IgD-negative memory B cell (primary cell): Measurements from ENCODE around the gene SDR42E1. TPM values are rescaled to one million over a fixed set of nuclear protein-coding genes. Genes with fewer than 3 reads are reported as not detected.
"Not testable (repeated sequence)": the region's sequence is repeated elsewhere in the genome, so short reads cannot be mapped to it uniquely, and the experiment has no call there.

Experiments
- H3K27ac Mint-ChIP-seq, 3 donors: one replicate each; pipeline ENCODE4 v1.8.0; 2020 to 2022; ENCODE audit warnings: mild to moderate bottlenecking in 3 of 3, mixed read lengths in 3 of 3, moderate library complexity in 1 of 3
- H3K27me3 Mint-ChIP-seq: one replicate; pipeline ENCODE4 v1.8.0; 2021; ENCODE audit warnings: mixed read lengths
- H3K36me3 Mint-ChIP-seq: one replicate; pipeline ENCODE4 v1.8.0; 2020; ENCODE audit warnings: mild to moderate bottlenecking, mixed read lengths
- H3K4me1 Mint-ChIP-seq, 3 donors: one replicate each; pipeline ENCODE4 v1.8.0; 2020 to 2022; ENCODE audit warnings: mixed read lengths in 3 of 3, mild to moderate bottlenecking in 1 of 3
- H3K4me3 Mint-ChIP-seq, 4 donors: one replicate each; pipeline ENCODE4 v1.8.0; 2020 to 2022; ENCODE audit warnings: mild to moderate bottlenecking in 4 of 4, mixed read lengths in 4 of 4, moderate library complexity in 3 of 4
- H3K9me3 Mint-ChIP-seq, 3 donors: one replicate each; pipeline ENCODE4 v1.8.0; 2020 to 2021; ENCODE audit warnings: mixed read lengths in 3 of 3, mild to moderate bottlenecking in 1 of 3
- polyA plus RNA-seq: library from polyadenylated mRNA; unstranded; fragments of 300-500 nt; fragmentation: Illumina TruSeq; gene quantifications from one replicate; pipeline ENCODE4 v1.2.3, GENCODE V29; 2021

The SDR42E1 gene
- polyA plus RNA-seq, 1 donor from 2014 or later, result 2.2 TPM

- no peaks in the 10 kb centered on the region for H3K27me3 Mint-ChIP-seq
Observed at GRCh38 chr16:82004601-82005000, 6.7 kb downstream of the SDR42E1 start.

GRCh38 chr16:82002831-82003230 lies 8.4 kb downstream of the SDR42E1 start:
- no peak overlapping the region for H3K4me3 Mint-ChIP-seq
- H3K9me3 Mint-ChIP-seq, result peaks cover 0 to under 1% (median 0%) of the 10 kb centered on the region in 3 donors
- H3K36me3 Mint-ChIP-seq, result peaks cover 14% of the 10 kb centered on the region
- peaks cover 0 to 3% (median 2%) of the 10 kb centered on the region in 3 donors for H3K4me1 Mint-ChIP-seq
- no peak overlapping the region for H3K27ac Mint-ChIP-seq
- no peaks in the 10 kb centered on the region for H3K27me3 Mint-ChIP-seq

More at GRCh38 chr16:82004601-82005000, 6.7 kb downstream of the SDR42E1 start:
- H3K4me1 Mint-ChIP-seq, result peaks cover 2 to 5% (median 3%) of the 10 kb centered on the region in 3 donors
- no peak overlapping the region for H3K27ac Mint-ChIP-seq
- peaks cover 0 to 14% (median 7%) of the 10 kb centered on the region in 3 donors for H3K9me3 Mint-ChIP-seq
- H3K4me3 Mint-ChIP-seq, result no peak overlapping the region
- H3K36me3 Mint-ChIP-seq, result peaks cover 12% of the 10 kb centered on the region

- Mint-ChIP-seq H3K27me3 (no peaks in the 10 kb centered on the region), H3K27ac (no peak overlapping the region), H3K4me1 (no peaks in the 10 kb centered on the region), H3K36me3 (peaks cover 7% of the 10 kb centered on the region), H3K9me3 (no peaks in the 10 kb centered on the region), H3K4me3 (no peak overlapping the region)
Observed at GRCh38 chr16:81997738-81998137, 13.5 kb downstream of the SDR42E1 start.

- H3K4me3 Mint-ChIP-seq, result no peak overlapping the region
Observed at GRCh38 chr16:81996664-81997509, 14.4 kb downstream of the SDR42E1 start.

GRCh38 chr16:81995651-81996050 lies 15.6 kb downstream of the SDR42E1 start:
- Mint-ChIP-seq H3K36me3 (peaks cover 7% of the 10 kb centered on the region), H3K4me1 (no peaks in the 10 kb centered on the region), H3K9me3 (no peaks in the 10 kb centered on the region), H3K27me3 (no peaks in the 10 kb centered on the region), H3K27ac (no peak overlapping the region), H3K4me3 (no peak overlapping the region)

More at GRCh38 chr16:81996664-81997509, 14.4 kb downstream of the SDR42E1 start:
- Mint-ChIP-seq H3K27ac (no peak overlapping the region), H3K9me3 (no peaks in the 10 kb centered on the region), H3K36me3 (peaks cover 7% of the 10 kb centered on the region), H3K4me1 (no peaks in the 10 kb centered on the region), H3K27me3 (no peaks in the 10 kb centered on the region)

- no peaks in the 10 kb centered on the region for H3K4me1 Mint-ChIP-seq
- no peak overlapping the region for H3K27ac Mint-ChIP-seq
- H3K4me3 Mint-ChIP-seq, result no peak overlapping the region
Observed at GRCh38 chr16:81994485-81994884, 16.8 kb downstream of the SDR42E1 start.

GRCh38 chr16:81992859-81993258 lies 18.4 kb downstream of the SDR42E1 start:
- H3K4me3 Mint-ChIP-seq, result no peak overlapping the region
- H3K27me3 Mint-ChIP-seq, result no peaks in the 10 kb centered on the region
- no peak overlapping the region for H3K27ac Mint-ChIP-seq
- peaks cover 3% of the 10 kb centered on the region for H3K36me3 Mint-ChIP-seq
- H3K9me3 Mint-ChIP-seq, result no peaks in the 10 kb centered on the region
- no peaks in the 10 kb centered on the region for H3K4me1 Mint-ChIP-seq

More at GRCh38 chr16:81994485-81994884, 16.8 kb downstream of the SDR42E1 start:
- Mint-ChIP-seq H3K36me3 (peaks cover 7% of the 10 kb centered on the region), H3K9me3 (no peaks in the 10 kb centered on the region), H3K27me3 (no peaks in the 10 kb centered on the region)

- peaks cover 1% of the 10 kb centered on the region for H3K27me3 Mint-ChIP-seq
- no peak overlapping the region for H3K4me3 Mint-ChIP-seq
- no peaks in the 10 kb centered on the region for H3K36me3 Mint-ChIP-seq
- H3K4me1 Mint-ChIP-seq, result no peaks in the 10 kb centered on the region
- no peak overlapping the region for H3K27ac Mint-ChIP-seq
- H3K9me3 Mint-ChIP-seq, result peaks cover 0 to under 1% (median 0%) of the 10 kb centered on the region in 3 donors
Observed at GRCh38 chr16:81987706-81988105, 23.6 kb downstream of the SDR42E1 start.

GRCh38 chr16:81987121-81987520 lies 24.1 kb downstream of the SDR42E1 start:
- no peak overlapping the region for H3K27ac Mint-ChIP-seq
- peaks cover 1% of the 10 kb centered on the region for H3K27me3 Mint-ChIP-seq
- H3K9me3 Mint-ChIP-seq, result peaks cover 0 to 4% (median 0%) of the 10 kb centered on the region in 3 donors
- no peaks in the 10 kb centered on the region for H3K36me3 Mint-ChIP-seq
- no peak overlapping the region for H3K4me3 Mint-ChIP-seq
- no peaks in the 10 kb centered on the region for H3K4me1 Mint-ChIP-seq

- peaks cover 0 to 15% (median 3%) of the 10 kb centered on the region in 3 donors for H3K9me3 Mint-ChIP-seq
- not testable (repeated sequence) for H3K27me3 Mint-ChIP-seq, H3K27ac Mint-ChIP-seq, H3K4me1 Mint-ChIP-seq, H3K4me3 Mint-ChIP-seq, H3K36me3 Mint-ChIP-seq
Observed at GRCh38 chr16:81977335-81977942, 33.8 kb downstream of the SDR42E1 start.

- Mint-ChIP-seq H3K4me1 (no peaks in the 10 kb centered on the region), H3K4me3 (no peak overlapping the region), H3K36me3 (no peaks in the 10 kb centered on the region), H3K27ac (no peak overlapping the region), H3K9me3 (peaks cover 3 to 17% (median 12%) of the 10 kb centered on the region in 3 donors), H3K27me3 (no peaks in the 10 kb centered on the region)
Observed at GRCh38 chr16:81975637-81976036, 35.6 kb downstream of the SDR42E1 start.

GRCh38 chr16:81973737-81974136 lies 37.5 kb downstream of the SDR42E1 start:
- Mint-ChIP-seq H3K9me3 (peaks cover 5 to 29% (median 20%) of the 10 kb centered on the region in 3 donors), H3K4me1 (no peaks in the 10 kb centered on the region), H3K27me3 (no peaks in the 10 kb centered on the region), H3K4me3 (no peak overlapping the region), H3K27ac (no peak overlapping the region), H3K36me3 (peaks cover 2% of the 10 kb centered on the region)

- Mint-ChIP-seq H3K27ac (no peak overlapping the region), H3K27me3 (no peaks in the 10 kb centered on the region), H3K4me1 (peaks cover 0 to 6% (median 5%) of the 10 kb centered on the region in 3 donors), H3K4me3 (no peak overlapping the region), H3K36me3 (peaks cover 4% of the 10 kb centered on the region), H3K9me3 (peaks cover 5 to 33% (median 17%) of the 10 kb centered on the region in 3 donors)
Observed at GRCh38 chr16:81971853-81972252, 39.4 kb downstream of the SDR42E1 start.

GRCh38 chr16:81967358-81967757 lies 43.9 kb downstream of the SDR42E1 start:
- H3K27me3 Mint-ChIP-seq, result no peaks in the 10 kb centered on the region
- H3K4me3 Mint-ChIP-seq, result peak overlapping the region in 1 of 4 donors; percentile 13
- H3K9me3 Mint-ChIP-seq, result peaks cover 6 to 46% (median 15%) of the 10 kb centered on the region in 3 donors
- peaks cover 4 to 22% (median 13%) of the 10 kb centered on the region in 3 donors for H3K4me1 Mint-ChIP-seq
- H3K27ac Mint-ChIP-seq, result peak overlapping the region in 1 of 3 donors; percentile 59
- H3K36me3 Mint-ChIP-seq, result peaks cover 6% of the 10 kb centered on the region

- Mint-ChIP-seq H3K4me3 (peak overlapping the region; percentile 26 to 61 (median 44)), H3K27me3 (no peaks in the 10 kb centered on the region)
Observed at GRCh38 chr16:81964808-81965207, 46.5 kb downstream of the SDR42E1 start.

More at GRCh38 chr16:81964808-81965207, 46.5 kb downstream of the SDR42E1 start:
- H3K36me3 Mint-ChIP-seq, result peaks cover 6% of the 10 kb centered on the region
- peak overlapping the region in 1 of 3 donors; percentile 8 for H3K27ac Mint-ChIP-seq
- peaks cover 3 to 32% (median 8%) of the 10 kb centered on the region in 3 donors for H3K9me3 Mint-ChIP-seq
- H3K4me1 Mint-ChIP-seq, result peaks cover 4 to 22% (median 13%) of the 10 kb centered on the region in 3 donors
